ENCODE results near the gene MEF2A.

Gene MEF2A

GRCh38 chr15:99673111-99673510 lies 107.3 kb downstream of the MEF2A start:
- Histone ChIP-seq H3K4me3 (ENCODE audit: low read depth in 1 of 2, low read length in 2 of 2) (no peak overlapping the region), H2AFZ (ENCODE audit: low read depth, low read length) (no peak overlapping the region), H4K20me1 (ENCODE audit: insufficient read depth, low read length) (no peaks in the 10 kb centered on the region), H3K9me3 (ENCODE audit: insufficient read depth, low read length, severe bottlenecking) (no peaks in the 10 kb centered on the region), H3K27ac (ENCODE audit: low read length) (no peak overlapping the region), H3K4me2 (ENCODE audit: insufficient read depth, low read length) (no peak overlapping the region), H3K36me3 (ENCODE audit: insufficient read depth, low read length) (peaks cover 54% of the 10 kb centered on the region), H3K27me3 (ENCODE audit: insufficient read depth, low read length, poor library complexity) (no peaks in the 10 kb centered on the region), H3K9ac (ENCODE audit: low read depth, low read length) (no peak overlapping the region), H3K79me2 (ENCODE audit: insufficient read depth, low read length) (peaks cover 8% of the 10 kb centered on the region; the same call in 1 of the 2 replicates), H3K4me1 (ENCODE audit: insufficient read depth, low read length) (no peaks in the 10 kb centered on the region)
- ATAC-seq (ENCODE audit: insufficient read depth, low read depth), result no peak
- DNase-seq, result no peak
- TF ChIP-seq EZH2 (IDR thresholded peaks at IDR 0.05; ENCODE audit: borderline replicate concordance, low read depth, low read length, severe bottlenecking) (no peak), CTCF (IDR thresholded peaks at IDR 0.05; ENCODE audit: borderline replicate concordance, extremely low read depth, low read length, poor library complexity, severe bottlenecking) (no peak)

GRCh38 chr15:99674279-99674678 lies 108.5 kb downstream of the MEF2A start:
- no peak overlapping the region for H3K4me2 ChIP-seq (ENCODE audit: insufficient read depth, low read length)
- H3K9me3 ChIP-seq (ENCODE audit: insufficient read depth, low read length, severe bottlenecking), result no peaks in the 10 kb centered on the region
- no peak overlapping the region for H3K27ac ChIP-seq (ENCODE audit: low read length)
- TF ChIP-seq EZH2 (IDR thresholded peaks at IDR 0.05; ENCODE audit: borderline replicate concordance, low read depth, low read length, severe bottlenecking), result no peak
- no peak for TF ChIP-seq CTCF (IDR thresholded peaks at IDR 0.05; ENCODE audit: borderline replicate concordance, extremely low read depth, low read length, poor library complexity, severe bottlenecking)
- H2AFZ ChIP-seq (ENCODE audit: low read depth, low read length), result no peak overlapping the region
- H3K4me3 ChIP-seq (ENCODE audit: low read depth in 1 of 2, low read length in 2 of 2), result no peak overlapping the region
- no peak for DNase-seq
- peaks cover 65% of the 10 kb centered on the region for H3K36me3 ChIP-seq (ENCODE audit: insufficient read depth, low read length)
- no peaks in the 10 kb centered on the region for H3K27me3 ChIP-seq (ENCODE audit: insufficient read depth, low read length, poor library complexity)
- H3K4me1 ChIP-seq (ENCODE audit: insufficient read depth, low read length), result no peaks in the 10 kb centered on the region
- peaks cover 3% of the 10 kb centered on the region; the same call in 1 of the 2 replicates for H3K79me2 ChIP-seq (ENCODE audit: insufficient read depth, low read length)
- no peak for ATAC-seq (ENCODE audit: insufficient read depth, low read depth)
- no peaks in the 10 kb centered on the region for H4K20me1 ChIP-seq (ENCODE audit: insufficient read depth, low read length)
- no peak overlapping the region for H3K9ac ChIP-seq (ENCODE audit: low read depth, low read length)

- Histone ChIP-seq H3K9me3 (ENCODE audit: insufficient read depth, low read length, severe bottlenecking) (no peaks in the 10 kb centered on the region), H3K27me3 (ENCODE audit: insufficient read depth, low read length, poor library complexity) (no peaks in the 10 kb centered on the region), H4K20me1 (ENCODE audit: insufficient read depth, low read length) (no peaks in the 10 kb centered on the region), H2AFZ (ENCODE audit: low read depth, low read length) (no peak overlapping the region), H3K27ac (ENCODE audit: low read length) (no peak overlapping the region), H3K79me2 (ENCODE audit: insufficient read depth, low read length) (no peaks in the 10 kb centered on the region), H3K4me2 (ENCODE audit: insufficient read depth, low read length) (no peak overlapping the region), H3K9ac (ENCODE audit: low read depth, low read length) (no peak overlapping the region), H3K36me3 (ENCODE audit: insufficient read depth, low read length) (peaks cover 52% of the 10 kb centered on the region), H3K4me3 (ENCODE audit: low read depth in 1 of 2, low read length in 2 of 2) (no peak overlapping the region), H3K4me1 (ENCODE audit: insufficient read depth, low read length) (peaks cover 9% of the 10 kb centered on the region)
- no peak for TF ChIP-seq EZH2 (IDR thresholded peaks at IDR 0.05; ENCODE audit: borderline replicate concordance, low read depth, low read length, severe bottlenecking)
- no peak for TF ChIP-seq CTCF (IDR thresholded peaks at IDR 0.05; ENCODE audit: borderline replicate concordance, extremely low read depth, low read length, poor library complexity, severe bottlenecking)
- ATAC-seq (ENCODE audit: insufficient read depth, low read depth), result no peak
- no peak for DNase-seq
Observed at GRCh38 chr15:99677540-99678134, 111.9 kb downstream of the MEF2A start.
